ENCODE results near the gene FAM240A. TPM values are rescaled to one million over a fixed set of nuclear protein-coding genes. Genes with fewer than 3 reads are reported as not detected.

FAM240A gene
- total and polyA plus RNA-seq, 2 experiments from 2014 or later = 0.18 TPM; not detected in 1

DNA sequence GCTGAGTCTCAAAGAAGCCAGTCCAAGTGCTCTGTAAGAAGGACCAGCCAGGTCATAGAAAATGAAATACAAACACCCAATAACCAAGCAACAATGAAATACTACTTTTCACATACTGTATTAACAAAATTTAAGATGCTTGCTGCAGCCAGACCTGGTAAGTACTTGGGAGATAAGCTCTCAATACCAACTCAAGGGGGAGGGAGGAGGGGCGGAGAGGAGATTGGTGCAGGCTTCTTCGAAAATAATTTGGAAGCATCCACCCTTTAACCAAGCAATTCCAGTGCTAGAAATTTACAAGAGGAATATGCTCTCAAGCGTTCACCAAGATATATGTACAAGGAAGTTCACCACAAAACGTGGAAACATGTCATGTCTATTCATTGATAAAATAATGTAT lies 38.6 kb upstream of the FAM240A start:
- TF ChIP-seq JUNB (IDR thresholded peaks at IDR 0.05; ENCODE audit: unreplicated experiment) = no peak
- TF ChIP-seq EZH2phosphoT487 (IDR thresholded peaks at IDR 0.05; ENCODE audit: unreplicated experiment) = no peak
- TF ChIP-seq, protein P1, sequence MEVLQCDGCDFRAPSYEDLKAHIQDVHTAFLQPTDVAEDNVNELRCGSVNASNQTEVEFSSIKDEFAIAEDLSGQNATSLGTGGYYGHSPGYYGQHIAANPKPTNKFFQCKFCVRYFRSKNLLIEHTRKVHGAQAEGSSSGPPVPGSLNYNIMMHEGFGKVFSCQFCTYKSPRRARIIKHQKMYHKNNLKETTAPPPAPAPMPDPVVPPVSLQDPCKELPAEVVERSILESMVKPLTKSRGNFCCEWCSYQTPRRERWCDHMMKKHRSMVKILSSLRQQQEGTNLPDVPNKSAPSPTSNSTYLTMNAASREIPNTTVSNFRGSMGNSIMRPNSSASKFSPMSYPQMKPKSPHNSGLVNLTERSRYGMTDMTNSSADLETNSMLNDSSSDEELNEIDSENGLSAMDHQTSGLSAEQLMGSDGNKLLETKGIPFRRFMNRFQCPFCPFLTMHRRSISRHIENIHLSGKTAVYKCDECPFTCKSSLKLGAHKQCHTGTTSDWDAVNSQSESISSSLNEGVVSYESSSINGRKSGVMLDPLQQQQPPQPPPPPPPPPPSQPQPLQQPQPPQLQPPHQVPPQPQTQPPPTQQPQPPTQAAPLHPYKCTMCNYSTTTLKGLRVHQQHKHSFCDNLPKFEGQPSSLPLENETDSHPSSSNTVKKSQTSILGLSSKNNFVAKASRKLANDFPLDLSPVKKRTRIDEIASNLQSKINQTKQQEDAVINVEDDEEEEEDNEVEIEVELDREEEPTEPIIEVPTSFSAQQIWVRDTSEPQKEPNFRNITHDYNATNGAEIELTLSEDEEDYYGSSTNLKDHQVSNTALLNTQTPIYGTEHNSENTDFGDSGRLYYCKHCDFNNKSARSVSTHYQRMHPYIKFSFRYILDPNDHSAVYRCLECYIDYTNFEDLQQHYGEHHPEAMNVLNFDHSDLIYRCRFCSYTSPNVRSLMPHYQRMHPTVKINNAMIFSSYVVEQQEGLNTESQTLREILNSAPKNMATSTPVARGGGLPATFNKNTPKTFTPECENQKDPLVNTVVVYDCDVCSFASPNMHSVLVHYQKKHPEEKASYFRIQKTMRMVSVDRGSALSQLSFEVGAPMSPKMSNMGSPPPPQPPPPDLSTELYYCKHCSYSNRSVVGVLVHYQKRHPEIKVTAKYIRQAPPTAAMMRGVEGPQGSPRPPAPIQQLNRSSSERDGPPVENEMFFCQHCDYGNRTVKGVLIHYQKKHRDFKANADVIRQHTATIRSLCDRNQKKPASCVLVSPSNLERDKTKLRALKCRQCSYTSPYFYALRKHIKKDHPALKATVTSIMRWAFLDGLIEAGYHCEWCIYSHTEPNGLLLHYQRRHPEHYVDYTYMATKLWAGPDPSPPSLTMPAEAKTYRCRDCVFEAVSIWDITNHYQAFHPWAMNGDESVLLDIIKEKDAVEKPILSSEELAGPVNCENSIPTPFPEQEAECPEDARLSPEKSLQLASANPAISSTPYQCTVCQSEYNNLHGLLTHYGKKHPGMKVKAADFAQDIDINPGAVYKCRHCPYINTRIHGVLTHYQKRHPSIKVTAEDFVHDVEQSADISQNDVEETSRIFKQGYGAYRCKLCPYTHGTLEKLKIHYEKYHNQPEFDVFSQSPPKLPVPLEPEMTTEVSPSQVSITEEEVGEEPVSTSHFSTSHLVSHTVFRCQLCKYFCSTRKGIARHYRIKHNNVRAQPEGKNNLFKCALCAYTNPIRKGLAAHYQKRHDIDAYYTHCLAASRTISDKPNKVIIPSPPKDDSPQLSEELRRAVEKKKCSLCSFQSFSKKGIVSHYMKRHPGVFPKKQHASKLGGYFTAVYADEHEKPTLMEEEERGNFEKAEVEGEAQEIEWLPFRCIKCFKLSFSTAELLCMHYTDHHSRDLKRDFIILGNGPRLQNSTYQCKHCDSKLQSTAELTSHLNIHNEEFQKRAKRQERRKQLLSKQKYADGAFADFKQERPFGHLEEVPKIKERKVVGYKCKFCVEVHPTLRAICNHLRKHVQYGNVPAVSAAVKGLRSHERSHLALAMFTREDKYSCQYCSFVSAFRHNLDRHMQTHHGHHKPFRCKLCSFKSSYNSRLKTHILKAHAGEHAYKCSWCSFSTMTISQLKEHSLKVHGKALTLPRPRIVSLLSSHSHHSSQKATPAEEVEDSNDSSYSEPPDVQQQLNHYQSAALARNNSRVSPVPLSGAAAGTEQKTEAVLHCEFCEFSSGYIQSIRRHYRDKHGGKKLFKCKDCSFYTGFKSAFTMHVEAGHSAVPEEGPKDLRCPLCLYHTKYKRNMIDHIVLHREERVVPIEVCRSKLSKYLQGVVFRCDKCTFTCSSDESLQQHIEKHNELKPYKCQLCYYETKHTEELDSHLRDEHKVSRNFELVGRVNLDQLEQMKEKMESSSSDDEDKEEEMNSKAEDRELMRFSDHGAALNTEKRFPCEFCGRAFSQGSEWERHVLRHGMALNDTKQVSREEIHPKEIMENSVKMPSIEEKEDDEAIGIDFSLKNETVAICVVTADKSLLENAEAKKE (CRISPR knock-in tag; IDR thresholded peaks at IDR 0.05) = no peak
- TF ChIP-seq, protein P2, sequence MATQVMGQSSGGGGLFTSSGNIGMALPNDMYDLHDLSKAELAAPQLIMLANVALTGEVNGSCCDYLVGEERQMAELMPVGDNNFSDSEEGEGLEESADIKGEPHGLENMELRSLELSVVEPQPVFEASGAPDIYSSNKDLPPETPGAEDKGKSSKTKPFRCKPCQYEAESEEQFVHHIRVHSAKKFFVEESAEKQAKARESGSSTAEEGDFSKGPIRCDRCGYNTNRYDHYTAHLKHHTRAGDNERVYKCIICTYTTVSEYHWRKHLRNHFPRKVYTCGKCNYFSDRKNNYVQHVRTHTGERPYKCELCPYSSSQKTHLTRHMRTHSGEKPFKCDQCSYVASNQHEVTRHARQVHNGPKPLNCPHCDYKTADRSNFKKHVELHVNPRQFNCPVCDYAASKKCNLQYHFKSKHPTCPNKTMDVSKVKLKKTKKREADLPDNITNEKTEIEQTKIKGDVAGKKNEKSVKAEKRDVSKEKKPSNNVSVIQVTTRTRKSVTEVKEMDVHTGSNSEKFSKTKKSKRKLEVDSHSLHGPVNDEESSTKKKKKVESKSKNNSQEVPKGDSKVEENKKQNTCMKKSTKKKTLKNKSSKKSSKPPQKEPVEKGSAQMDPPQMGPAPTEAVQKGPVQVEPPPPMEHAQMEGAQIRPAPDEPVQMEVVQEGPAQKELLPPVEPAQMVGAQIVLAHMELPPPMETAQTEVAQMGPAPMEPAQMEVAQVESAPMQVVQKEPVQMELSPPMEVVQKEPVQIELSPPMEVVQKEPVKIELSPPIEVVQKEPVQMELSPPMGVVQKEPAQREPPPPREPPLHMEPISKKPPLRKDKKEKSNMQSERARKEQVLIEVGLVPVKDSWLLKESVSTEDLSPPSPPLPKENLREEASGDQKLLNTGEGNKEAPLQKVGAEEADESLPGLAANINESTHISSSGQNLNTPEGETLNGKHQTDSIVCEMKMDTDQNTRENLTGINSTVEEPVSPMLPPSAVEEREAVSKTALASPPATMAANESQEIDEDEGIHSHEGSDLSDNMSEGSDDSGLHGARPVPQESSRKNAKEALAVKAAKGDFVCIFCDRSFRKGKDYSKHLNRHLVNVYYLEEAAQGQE (IDR thresholded peaks at IDR 0.05; ENCODE audit: unreplicated experiment) = no peak
- TF ChIP-seq ZNF114 (CRISPR knock-in tag; IDR thresholded peaks at IDR 0.05) = no peak
- TF ChIP-seq, protein P3, sequence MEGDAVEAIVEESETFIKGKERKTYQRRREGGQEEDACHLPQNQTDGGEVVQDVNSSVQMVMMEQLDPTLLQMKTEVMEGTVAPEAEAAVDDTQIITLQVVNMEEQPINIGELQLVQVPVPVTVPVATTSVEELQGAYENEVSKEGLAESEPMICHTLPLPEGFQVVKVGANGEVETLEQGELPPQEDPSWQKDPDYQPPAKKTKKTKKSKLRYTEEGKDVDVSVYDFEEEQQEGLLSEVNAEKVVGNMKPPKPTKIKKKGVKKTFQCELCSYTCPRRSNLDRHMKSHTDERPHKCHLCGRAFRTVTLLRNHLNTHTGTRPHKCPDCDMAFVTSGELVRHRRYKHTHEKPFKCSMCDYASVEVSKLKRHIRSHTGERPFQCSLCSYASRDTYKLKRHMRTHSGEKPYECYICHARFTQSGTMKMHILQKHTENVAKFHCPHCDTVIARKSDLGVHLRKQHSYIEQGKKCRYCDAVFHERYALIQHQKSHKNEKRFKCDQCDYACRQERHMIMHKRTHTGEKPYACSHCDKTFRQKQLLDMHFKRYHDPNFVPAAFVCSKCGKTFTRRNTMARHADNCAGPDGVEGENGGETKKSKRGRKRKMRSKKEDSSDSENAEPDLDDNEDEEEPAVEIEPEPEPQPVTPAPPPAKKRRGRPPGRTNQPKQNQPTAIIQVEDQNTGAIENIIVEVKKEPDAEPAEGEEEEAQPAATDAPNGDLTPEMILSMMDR (conservative IDR thresholded peaks at IDR 0.05; ENCODE audit: low read depth in 2 of 2) = no peak
- TF ChIP-seq EZH2 (IDR thresholded peaks at IDR 0.05; ENCODE audit: low read depth, unreplicated experiment) = no peak
- TF ChIP-seq CREB1 (CRISPR knock-in tag; IDR thresholded peaks at IDR 0.05; ENCODE audit: low read depth) = no peak
- no peak for TF ChIP-seq ETS1 (IDR thresholded peaks at IDR 0.05)
- no peaks in the 10 kb centered on the region for H4K20me1 ChIP-seq (replicated peaks; ENCODE audit: insufficient read depth)
- H2AFZ ChIP-seq = no peak overlapping the region
- H3K27ac ChIP-seq (ENCODE audit: low read depth) = peak overlapping the region; percentile 99
- H3K9me2 ChIP-seq (ENCODE audit: insufficient read depth) = no peaks in the 10 kb centered on the region
- peaks cover 24% of the 10 kb centered on the region for H3K9me3 Mint-ChIP-seq
- H3K27ac Mint-ChIP-seq = peak overlapping the region; percentile 100
- no peak for ATAC-seq
- peaks cover 13% of the 10 kb centered on the region for H3K79me2 ChIP-seq (replicated peaks; ENCODE audit: insufficient read depth)
- peaks cover 25% of the 10 kb centered on the region for H3K4me1 ChIP-seq (ENCODE audit: insufficient read depth)
- peak overlapping the region; percentile 40 for H3K4me2 ChIP-seq
- peaks cover 43% of the 10 kb centered on the region for H3K4me1 Mint-ChIP-seq
- DNase-seq (ENCODE audit: low spot score) = peak; percentile 53
- peaks cover 19% of the 10 kb centered on the region; the same call in 1 of the 2 replicates for H3F3A ChIP-seq (replicated peaks; ENCODE audit: low read depth)
- H3K4me3 ChIP-seq = peak overlapping the region; percentile 14
- peaks cover 27% of the 10 kb centered on the region for H3K36me3 Mint-ChIP-seq (ENCODE audit: low read depth)
- H3K4me3 Mint-ChIP-seq = peak overlapping the region; percentile 92
- H3K27me3 ChIP-seq (ENCODE audit: insufficient read depth) = no peaks in the 10 kb centered on the region
- peaks cover 5% of the 10 kb centered on the region for H3K27me3 Mint-ChIP-seq (ENCODE audit: insufficient read depth, low read depth, poor library complexity)
- peaks cover under 1% of the 10 kb centered on the region; the same call in 1 of the 2 replicates for H3K36me3 ChIP-seq (ENCODE audit: insufficient read depth)

Data from GM23338 (cell line).